Kidney epithelial cell (primary cell): ENCODE measurements around the gene NUBP2. TPM values are rescaled to one million over a fixed set of nuclear protein-coding genes. Genes with fewer than 3 reads are reported as not detected.

Experiments
- DNase-seq: peaks from one replicate; pipeline ENCODE4 v3.0.0-alpha.2; 2010; ENCODE audit warnings: low read depth
- H3K27me3 ChIP-seq: 2 replicates; pipeline ENCODE4 v1.6.0; 2011; ENCODE audit warnings: low read length; ENCODE audit not compliant: control insufficient read depth, insufficient read depth
- H3K36me3 ChIP-seq: 2 replicates; pipeline ENCODE4 v1.5.1; 2011; ENCODE audit warnings: low read length; ENCODE audit not compliant: control insufficient read depth, insufficient read depth
- H3K4me3 ChIP-seq: 2 replicates; pipeline ENCODE4 v1.5.1; 2011; ENCODE audit warnings: low read depth, mild to moderate bottlenecking, control low read depth, low read length
- total RNA-seq: library from RNA; depleted of rRNA; stranded (reverse); fragments of >200 nt; gene quantifications from 2 replicates; pipeline ENCODE4 v1.2.3, GENCODE V29; 2015
- TF ChIP-seq, protein P1 (sequence below): IDR thresholded peaks from 2 replicates; pipeline ENCODE4 v1.5.1; 2011; ENCODE audit warnings: mild to moderate bottlenecking, moderate library complexity, low read length, control low read depth, inconsistent platforms; ENCODE audit not compliant: insufficient read depth, poor library complexity, severe bottlenecking

Gene NUBP2
- total RNA-seq, 1 donor from 2014 or later = 187 TPM

GRCh38 chr16:1789643-1790045 lies 6.9 kb downstream of the NUBP2 start:
- H3K4me3 ChIP-seq = no peak overlapping the region
- H3K27me3 ChIP-seq = peaks cover 2% of the 10 kb centered on the region
- DNase-seq = no peak
- TF ChIP-seq, protein P1, sequence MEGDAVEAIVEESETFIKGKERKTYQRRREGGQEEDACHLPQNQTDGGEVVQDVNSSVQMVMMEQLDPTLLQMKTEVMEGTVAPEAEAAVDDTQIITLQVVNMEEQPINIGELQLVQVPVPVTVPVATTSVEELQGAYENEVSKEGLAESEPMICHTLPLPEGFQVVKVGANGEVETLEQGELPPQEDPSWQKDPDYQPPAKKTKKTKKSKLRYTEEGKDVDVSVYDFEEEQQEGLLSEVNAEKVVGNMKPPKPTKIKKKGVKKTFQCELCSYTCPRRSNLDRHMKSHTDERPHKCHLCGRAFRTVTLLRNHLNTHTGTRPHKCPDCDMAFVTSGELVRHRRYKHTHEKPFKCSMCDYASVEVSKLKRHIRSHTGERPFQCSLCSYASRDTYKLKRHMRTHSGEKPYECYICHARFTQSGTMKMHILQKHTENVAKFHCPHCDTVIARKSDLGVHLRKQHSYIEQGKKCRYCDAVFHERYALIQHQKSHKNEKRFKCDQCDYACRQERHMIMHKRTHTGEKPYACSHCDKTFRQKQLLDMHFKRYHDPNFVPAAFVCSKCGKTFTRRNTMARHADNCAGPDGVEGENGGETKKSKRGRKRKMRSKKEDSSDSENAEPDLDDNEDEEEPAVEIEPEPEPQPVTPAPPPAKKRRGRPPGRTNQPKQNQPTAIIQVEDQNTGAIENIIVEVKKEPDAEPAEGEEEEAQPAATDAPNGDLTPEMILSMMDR = no peak
- H3K36me3 ChIP-seq = no peaks in the 10 kb centered on the region

GRCh38 chr16:1790261-1790610 lies 7.5 kb downstream of the NUBP2 start:
- no peak overlapping the region for H3K4me3 ChIP-seq
- no peak for DNase-seq
- peaks cover 2% of the 10 kb centered on the region for H3K27me3 ChIP-seq
- no peaks in the 10 kb centered on the region for H3K36me3 ChIP-seq
- TF ChIP-seq, protein P1 = no peak

- Histone ChIP-seq H3K27me3 (peaks cover 2% of the 10 kb centered on the region), H3K4me3 (no peak overlapping the region), H3K36me3 (no peaks in the 10 kb centered on the region)
- no peak for DNase-seq
- TF ChIP-seq, protein P1 = no peak
Measured at GRCh38 chr16:1790611-1791255, 8.0 kb downstream of the NUBP2 start.

DNA sequence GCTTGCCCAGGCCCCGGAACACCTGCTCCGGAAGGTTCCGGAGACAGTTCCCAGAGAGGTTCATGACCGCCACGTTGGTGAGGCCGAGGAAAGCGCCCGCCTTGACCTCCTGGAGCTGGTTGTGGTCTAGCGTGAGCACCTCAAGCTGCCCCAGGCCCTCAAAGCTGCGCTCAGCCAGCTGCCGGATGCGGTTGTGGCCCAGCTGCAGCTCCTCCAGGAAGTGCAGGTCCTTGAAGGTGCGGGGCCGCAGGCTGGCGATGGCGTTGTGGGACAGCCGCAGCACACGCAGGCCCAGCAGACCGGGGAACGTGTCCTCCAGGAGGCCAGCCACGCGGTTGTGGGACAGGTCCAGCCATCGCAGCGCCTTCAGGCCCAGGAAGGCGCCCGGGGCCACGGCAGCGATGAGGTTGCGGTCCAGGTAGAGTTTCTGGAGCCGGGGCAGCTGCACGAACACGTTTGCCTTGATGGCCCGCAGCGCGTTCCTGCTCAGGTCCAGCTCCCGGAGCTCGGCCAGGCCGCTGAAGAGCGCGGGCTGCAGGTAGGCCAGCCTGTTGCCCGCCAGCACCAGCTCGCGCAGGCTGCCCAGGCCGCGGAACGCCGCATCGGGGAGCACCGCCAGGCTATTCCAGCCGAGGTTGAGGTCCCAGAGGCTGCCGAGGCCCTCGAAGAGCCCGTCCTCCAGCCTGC lies 8.6 kb downstream of the NUBP2 start:
- no peak for DNase-seq
- Histone ChIP-seq H3K27me3 (peaks cover 2% of the 10 kb centered on the region), H3K36me3 (no peaks in the 10 kb centered on the region), H3K4me3 (no peak overlapping the region)
- TF ChIP-seq, protein P1 = no peak

- Histone ChIP-seq H3K4me3 (no peak overlapping the region), H3K36me3 (no peaks in the 10 kb centered on the region), H3K27me3 (peaks cover 2% of the 10 kb centered on the region)
- DNase-seq = no peak
- TF ChIP-seq, protein P1 = no peak
Measured at GRCh38 chr16:1791943-1792812, 9.4 kb downstream of the NUBP2 start.
